ENCODE measurements around the gene SLC18A3.

SLC18A3 gene

DNA sequence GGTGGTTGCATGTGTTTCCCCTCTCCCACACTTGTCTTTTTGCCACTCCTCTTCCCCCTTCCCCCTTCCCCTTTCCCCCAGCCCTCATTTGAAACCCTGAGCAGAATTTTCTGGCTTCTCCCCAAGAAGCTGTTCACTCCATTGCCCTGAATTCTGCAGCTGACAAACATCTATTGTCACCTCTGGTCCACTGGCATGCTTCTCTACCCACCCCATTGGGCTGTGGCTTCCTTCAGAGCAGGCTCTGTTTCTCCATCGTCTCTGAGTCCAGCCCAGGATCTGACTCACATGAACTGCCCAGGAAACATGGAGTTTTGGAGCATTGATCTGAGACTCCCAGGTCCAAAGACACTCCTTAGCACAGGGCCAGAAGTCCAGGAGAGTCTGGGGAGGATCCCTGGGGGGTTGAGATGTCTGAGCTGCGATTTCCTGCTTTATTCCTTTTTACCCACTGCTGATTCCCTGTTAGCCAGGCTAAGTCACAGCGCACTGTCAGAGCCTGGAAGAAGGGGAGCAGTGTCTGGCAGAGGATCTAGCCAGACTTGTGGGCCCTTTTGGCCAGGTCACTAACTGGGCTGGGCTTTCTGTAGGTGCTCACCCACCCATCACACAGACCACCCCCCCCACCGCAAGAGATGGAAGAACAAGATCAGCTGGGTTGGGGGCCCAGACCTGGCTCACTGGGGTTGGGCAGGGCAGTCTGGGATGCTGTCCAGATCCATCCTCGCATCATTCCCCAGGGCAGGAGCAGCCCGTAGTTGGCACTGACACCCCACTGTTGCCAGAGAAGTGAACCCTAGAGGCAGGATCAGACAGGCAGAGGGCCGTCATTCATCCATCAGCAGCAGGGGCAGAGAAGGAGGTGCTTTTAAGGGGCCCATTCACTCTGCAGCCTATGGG lies 7.3 kb downstream of the SLC18A3 start:
- H3K36me3 ChIP-seq (ENCODE audit: control insufficient read depth, insufficient read depth, low read length), result no peaks in the 10 kb centered on the region
- peaks cover 7% of the 10 kb centered on the region for H3K27me3 ChIP-seq (replicated peaks; ENCODE audit: control insufficient read depth, insufficient read depth, low read length)
- TF ChIP-seq, protein P1, sequence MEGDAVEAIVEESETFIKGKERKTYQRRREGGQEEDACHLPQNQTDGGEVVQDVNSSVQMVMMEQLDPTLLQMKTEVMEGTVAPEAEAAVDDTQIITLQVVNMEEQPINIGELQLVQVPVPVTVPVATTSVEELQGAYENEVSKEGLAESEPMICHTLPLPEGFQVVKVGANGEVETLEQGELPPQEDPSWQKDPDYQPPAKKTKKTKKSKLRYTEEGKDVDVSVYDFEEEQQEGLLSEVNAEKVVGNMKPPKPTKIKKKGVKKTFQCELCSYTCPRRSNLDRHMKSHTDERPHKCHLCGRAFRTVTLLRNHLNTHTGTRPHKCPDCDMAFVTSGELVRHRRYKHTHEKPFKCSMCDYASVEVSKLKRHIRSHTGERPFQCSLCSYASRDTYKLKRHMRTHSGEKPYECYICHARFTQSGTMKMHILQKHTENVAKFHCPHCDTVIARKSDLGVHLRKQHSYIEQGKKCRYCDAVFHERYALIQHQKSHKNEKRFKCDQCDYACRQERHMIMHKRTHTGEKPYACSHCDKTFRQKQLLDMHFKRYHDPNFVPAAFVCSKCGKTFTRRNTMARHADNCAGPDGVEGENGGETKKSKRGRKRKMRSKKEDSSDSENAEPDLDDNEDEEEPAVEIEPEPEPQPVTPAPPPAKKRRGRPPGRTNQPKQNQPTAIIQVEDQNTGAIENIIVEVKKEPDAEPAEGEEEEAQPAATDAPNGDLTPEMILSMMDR (IDR thresholded peaks at IDR 0.05; ENCODE audit: insufficient read depth, low read length, poor library complexity, severe bottlenecking), result no peak
- no peak for DNase-seq (ENCODE audit: extremely low read depth, insufficient read length)
- no peak overlapping the region for H3K4me3 ChIP-seq (replicated peaks; ENCODE audit: low read depth, low read length)

DNA sequence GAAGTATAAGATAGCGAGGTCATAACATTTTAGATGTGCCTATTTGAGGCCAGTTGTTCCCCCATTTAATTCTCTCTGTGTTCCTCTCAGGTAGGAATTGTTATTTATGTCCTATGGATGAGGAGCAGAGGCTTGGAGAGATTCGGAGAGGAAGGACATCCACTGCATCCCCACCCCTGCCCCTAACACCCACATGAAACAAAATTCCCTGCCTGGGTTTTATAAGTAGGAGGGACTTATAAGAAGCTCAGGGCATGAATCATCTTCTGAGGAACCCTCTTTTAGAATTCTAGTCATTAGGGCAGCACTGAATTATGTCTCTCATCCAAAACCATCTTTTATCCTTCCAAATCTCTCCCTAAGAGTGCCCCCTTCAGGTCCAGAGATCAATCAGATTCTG lies 8.7 kb downstream of the SLC18A3 start:
- no peaks in the 10 kb centered on the region; the same call in none of the 2 replicates for H3K27me3 ChIP-seq (replicated peaks; ENCODE audit: control insufficient read depth, insufficient read depth, low read length)
- DNase-seq (ENCODE audit: extremely low read depth, insufficient read length), result no peak
- no peak overlapping the region for H3K4me3 ChIP-seq (replicated peaks; ENCODE audit: low read depth, low read length)
- H3K36me3 ChIP-seq (ENCODE audit: control insufficient read depth, insufficient read depth, low read length), result no peaks in the 10 kb centered on the region
- TF ChIP-seq, protein P1 (IDR thresholded peaks at IDR 0.05; ENCODE audit: insufficient read depth, low read length, poor library complexity, severe bottlenecking), result no peak

DNA sequence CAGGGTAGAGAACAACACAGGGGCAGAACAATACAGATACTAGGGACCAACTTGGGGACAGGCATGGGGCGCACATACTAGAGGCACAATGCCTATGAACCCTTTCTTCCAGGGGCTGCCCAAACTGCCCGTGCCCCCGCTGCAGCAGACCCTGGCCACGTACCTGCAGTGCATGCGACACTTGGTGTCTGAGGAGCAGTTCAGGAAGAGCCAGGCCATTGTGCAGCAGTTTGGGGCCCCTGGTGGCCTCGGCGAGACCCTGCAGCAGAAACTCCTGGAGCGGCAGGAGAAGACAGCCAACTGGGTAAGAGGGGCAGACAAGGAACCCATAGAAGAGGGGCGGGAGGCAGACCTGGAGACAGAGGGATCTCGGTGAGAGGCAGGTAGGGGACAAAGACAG lies 9.5 kb downstream of the SLC18A3 start:
- DNase-seq (ENCODE audit: extremely low read depth, insufficient read length), result no peak
- H3K27me3 ChIP-seq (replicated peaks; ENCODE audit: control insufficient read depth, insufficient read depth, low read length), result no peaks in the 10 kb centered on the region; the same call in none of the 2 replicates
- TF ChIP-seq, protein P1 (IDR thresholded peaks at IDR 0.05; ENCODE audit: insufficient read depth, low read length, poor library complexity, severe bottlenecking), result peak; percentile 14
- no peaks in the 10 kb centered on the region for H3K36me3 ChIP-seq (ENCODE audit: control insufficient read depth, insufficient read depth, low read length)
- H3K4me3 ChIP-seq (replicated peaks; ENCODE audit: low read depth, low read length), result no peak overlapping the region

DNA sequence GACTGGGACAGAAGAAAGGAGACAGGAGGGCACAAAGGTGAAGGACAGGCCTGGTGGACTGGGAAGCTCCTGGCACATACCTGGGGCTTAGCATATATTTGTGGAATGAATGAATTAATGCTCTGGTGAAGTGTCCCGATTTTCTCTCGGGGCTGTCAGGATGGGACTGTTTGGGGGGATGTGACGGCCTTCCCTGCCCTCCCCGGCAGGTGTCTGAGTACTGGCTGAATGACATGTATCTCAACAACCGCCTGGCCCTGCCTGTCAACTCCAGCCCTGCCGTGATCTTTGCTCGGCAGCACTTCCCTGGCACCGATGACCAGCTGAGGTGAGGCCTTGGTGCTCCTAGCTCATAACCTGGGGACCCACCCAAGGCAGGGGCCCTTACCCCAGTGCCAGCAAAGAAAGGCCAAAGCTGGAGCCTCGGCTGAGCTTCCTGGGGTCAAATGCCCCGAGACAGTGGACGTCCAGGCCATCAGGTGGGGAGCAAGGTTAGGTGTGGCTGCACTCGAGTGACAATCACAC lies 10.2 kb downstream of the SLC18A3 start:
- Histone ChIP-seq H3K27me3 (replicated peaks; ENCODE audit: control insufficient read depth, insufficient read depth, low read length) (no peaks in the 10 kb centered on the region; the same call in none of the 2 replicates), H3K4me3 (replicated peaks; ENCODE audit: low read depth, low read length) (no peak overlapping the region), H3K36me3 (ENCODE audit: control insufficient read depth, insufficient read depth, low read length) (no peaks in the 10 kb centered on the region)
- TF ChIP-seq, protein P1 (IDR thresholded peaks at IDR 0.05; ENCODE audit: insufficient read depth, low read length, poor library complexity, severe bottlenecking), result no peak
- DNase-seq (ENCODE audit: extremely low read depth, insufficient read length), result no peak

DNA sequence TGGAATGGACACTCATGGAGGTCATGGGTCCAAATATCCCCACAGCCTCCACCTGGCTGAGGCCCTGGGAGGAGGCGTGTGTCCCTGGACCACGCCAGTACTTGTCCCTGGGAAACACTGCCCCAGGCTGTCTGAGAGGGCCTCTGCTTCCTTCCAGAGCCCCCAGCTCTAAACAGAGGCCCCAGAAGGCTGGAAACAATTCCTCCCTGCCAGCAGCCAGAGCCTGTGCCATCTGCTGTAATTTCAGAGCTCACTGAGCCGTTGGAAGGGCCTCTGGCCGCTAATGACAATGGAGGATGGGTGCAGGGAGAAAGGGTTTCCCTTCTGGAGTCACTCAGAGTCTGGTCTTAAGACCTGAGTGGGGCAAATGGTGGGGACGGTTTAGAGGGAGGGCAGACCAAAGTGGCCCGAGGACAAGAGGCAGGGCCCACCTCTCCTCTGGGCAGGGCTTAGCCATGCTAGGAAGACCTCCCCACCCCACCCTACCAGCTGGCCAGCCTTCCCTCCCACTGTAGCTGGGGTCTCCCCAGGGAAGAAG lies 10.8 kb downstream of the SLC18A3 start:
- TF ChIP-seq, protein P1 (IDR thresholded peaks at IDR 0.05; ENCODE audit: insufficient read depth, low read length, poor library complexity, severe bottlenecking), result no peak
- no peak for DNase-seq (ENCODE audit: extremely low read depth, insufficient read length)
- Histone ChIP-seq H3K4me3 (replicated peaks; ENCODE audit: low read depth, low read length) (no peak overlapping the region), H3K27me3 (replicated peaks; ENCODE audit: control insufficient read depth, insufficient read depth, low read length) (no peaks in the 10 kb centered on the region; the same call in none of the 2 replicates), H3K36me3 (ENCODE audit: control insufficient read depth, insufficient read depth, low read length) (no peaks in the 10 kb centered on the region)

Data from GM06990 (cell line).